Esophagus squamous epithelium (tissue), 5 donors: ENCODE measurements around the gene TMEM139. TPM values are rescaled to one million over a fixed set of nuclear protein-coding genes. Genes with fewer than 3 reads are reported as not detected.
A peak's percentile ranks its signal among the peaks of the same experiment; 100 is the strongest.

ENCODE experiments used
- DNase-seq: peaks from one replicate; lab custom pipeline; 2025; lab: John Stamatoyannopoulos, UW
- H3K27ac ChIP-seq, 4 donors: fragments of 200-600 bp; sonication (generic); one replicate each; pipeline ENCODE4 v1.5.1; 2016 to 2019; ENCODE audit warnings: mild to moderate bottlenecking in 1 of 4
- H3K27me3 ChIP-seq, 4 donors: fragments of 200-600 bp; sonication (generic); 1 replicate in 3 of 4; 2 replicates in 1 of 4; pipeline versions ENCODE4 v1.5.1 to v1.6.0; 2017 to 2021; ENCODE audit warnings: antibody characterized with exemption in 1 of 4
- H3K36me3 ChIP-seq, 3 donors: fragments of 200-600 bp; sonication (generic); one replicate each; pipeline ENCODE4 v1.5.1; 2016 to 2019
- H3K4me1 ChIP-seq, 3 donors: fragments of 200-600 bp; sonication (generic); one replicate each; pipeline ENCODE4 v1.5.1; 2017 to 2019
- H3K4me3 ChIP-seq, 4 donors: fragments of 200-600 bp; sonication (generic); 1 replicate in 3 of 4; 2 replicates in 1 of 4; pipeline ENCODE4 v1.5.1; 2016 to 2019; ENCODE audit warnings: mild to moderate bottlenecking in 2 of 4, moderate library complexity in 1 of 4
- H3K9me3 ChIP-seq, 3 donors: fragments of 200-600 bp; sonication (generic); one replicate each; pipeline ENCODE4 v1.5.1; 2016 to 2019
- POLR2A ChIP-seq, 4 donors: fragments of 450-650 bp; IDR thresholded peaks; one replicate each; pipeline ENCODE4 v1.6.1; 2017; ENCODE audit warnings: antibody characterized with exemption in 4 of 4, mild to moderate bottlenecking in 4 of 4, moderate library complexity in 3 of 4
- WGBS, 2 donors: methylation state at CpG; one replicate each; pipeline ENCODE4 v1.1.5; 2018; 5-methylcytosine and 5-hydroxymethylcytosine counted together
- intact Hi-C: fragments of 100-400 bp; cut with DNase I; formaldehyde crosslinking; loops from one replicate; pipeline ENCODE4 v1.15.0; 2022
- total RNA-seq, 4 donors: library from RNA; depleted of rRNA; stranded (reverse); fragments of >200 nt; gene quantifications; one replicate each; pipeline ENCODE4 v1.1.0, GENCODE V29; 2016
- TF ChIP-seq, protein P1 (sequence below), 6 experiments: fragments of 450-650 bp in 4 of 6; fragments of 200-600 bp in 2 of 6; sonication (generic) in 2 of 6; IDR thresholded peaks; one replicate each; pipeline ENCODE4 v1.5.1; 2016 to 2019; ENCODE audit warnings: antibody characterized with exemption in 6 of 6, mild to moderate bottlenecking in 4 of 6, moderate library complexity in 4 of 6
- donor health status: DM: yes; HTN: yes; CAD: no.

TMEM139 gene
- total RNA-seq, 4 donors from 2014 or later = 0.15 to 3.6 TPM; not detected in 2

GRCh38 chr7:143286522-143286890 lies 1.7 kb downstream of the TMEM139 start:
- Histone ChIP-seq H3K36me3 (peaks cover 0 to 4% (median 0%) of the 10 kb centered on the region in 3 donors), H3K4me3 (no peak overlapping the region), H3K9me3 (no peaks in the 10 kb centered on the region), H3K27ac (no peak overlapping the region), H3K4me1 (peaks cover 16 to 38% (median 17%) of the 10 kb centered on the region in 3 donors), H3K27me3 (no peaks in the 10 kb centered on the region)
- no peak for DNase-seq
- TF ChIP-seq POLR2A (IDR thresholded peaks at IDR 0.05) = no peak
- TF ChIP-seq, protein P1, sequence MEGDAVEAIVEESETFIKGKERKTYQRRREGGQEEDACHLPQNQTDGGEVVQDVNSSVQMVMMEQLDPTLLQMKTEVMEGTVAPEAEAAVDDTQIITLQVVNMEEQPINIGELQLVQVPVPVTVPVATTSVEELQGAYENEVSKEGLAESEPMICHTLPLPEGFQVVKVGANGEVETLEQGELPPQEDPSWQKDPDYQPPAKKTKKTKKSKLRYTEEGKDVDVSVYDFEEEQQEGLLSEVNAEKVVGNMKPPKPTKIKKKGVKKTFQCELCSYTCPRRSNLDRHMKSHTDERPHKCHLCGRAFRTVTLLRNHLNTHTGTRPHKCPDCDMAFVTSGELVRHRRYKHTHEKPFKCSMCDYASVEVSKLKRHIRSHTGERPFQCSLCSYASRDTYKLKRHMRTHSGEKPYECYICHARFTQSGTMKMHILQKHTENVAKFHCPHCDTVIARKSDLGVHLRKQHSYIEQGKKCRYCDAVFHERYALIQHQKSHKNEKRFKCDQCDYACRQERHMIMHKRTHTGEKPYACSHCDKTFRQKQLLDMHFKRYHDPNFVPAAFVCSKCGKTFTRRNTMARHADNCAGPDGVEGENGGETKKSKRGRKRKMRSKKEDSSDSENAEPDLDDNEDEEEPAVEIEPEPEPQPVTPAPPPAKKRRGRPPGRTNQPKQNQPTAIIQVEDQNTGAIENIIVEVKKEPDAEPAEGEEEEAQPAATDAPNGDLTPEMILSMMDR (IDR thresholded peaks at IDR 0.05) = no peak
- WGBS, 2 donors = 84 to 96% methylated on average over 5 to 6 of the region's 6 CpGs
- intact Hi-C loops = no loop called here

GRCh38 chr7:143287339-143287934 lies 2.7 kb downstream of the TMEM139 start:
- Histone ChIP-seq H3K36me3 (peaks cover 0 to 13% (median 8%) of the 10 kb centered on the region in 3 donors), H3K4me1 (peaks cover 16 to 38% (median 17%) of the 10 kb centered on the region in 3 donors), H3K27me3 (no peaks in the 10 kb centered on the region), H3K9me3 (no peaks in the 10 kb centered on the region), H3K27ac (peak overlapping the region; percentile 88 to 96 (median 94)), H3K4me3 (peak overlapping the region; percentile 4 to 96 (median 83))
- 72 to 81% methylated on average over 11 to 14 of the region's 17 CpGs for WGBS, 2 donors
- peak in 1 of 4 donors; percentile 13 for TF ChIP-seq POLR2A (IDR thresholded peaks at IDR 0.05)
- TF ChIP-seq, protein P1 (IDR thresholded peaks at IDR 0.05) = no peak
- intact Hi-C loops = no loop called here
- no peak for DNase-seq

DNA sequence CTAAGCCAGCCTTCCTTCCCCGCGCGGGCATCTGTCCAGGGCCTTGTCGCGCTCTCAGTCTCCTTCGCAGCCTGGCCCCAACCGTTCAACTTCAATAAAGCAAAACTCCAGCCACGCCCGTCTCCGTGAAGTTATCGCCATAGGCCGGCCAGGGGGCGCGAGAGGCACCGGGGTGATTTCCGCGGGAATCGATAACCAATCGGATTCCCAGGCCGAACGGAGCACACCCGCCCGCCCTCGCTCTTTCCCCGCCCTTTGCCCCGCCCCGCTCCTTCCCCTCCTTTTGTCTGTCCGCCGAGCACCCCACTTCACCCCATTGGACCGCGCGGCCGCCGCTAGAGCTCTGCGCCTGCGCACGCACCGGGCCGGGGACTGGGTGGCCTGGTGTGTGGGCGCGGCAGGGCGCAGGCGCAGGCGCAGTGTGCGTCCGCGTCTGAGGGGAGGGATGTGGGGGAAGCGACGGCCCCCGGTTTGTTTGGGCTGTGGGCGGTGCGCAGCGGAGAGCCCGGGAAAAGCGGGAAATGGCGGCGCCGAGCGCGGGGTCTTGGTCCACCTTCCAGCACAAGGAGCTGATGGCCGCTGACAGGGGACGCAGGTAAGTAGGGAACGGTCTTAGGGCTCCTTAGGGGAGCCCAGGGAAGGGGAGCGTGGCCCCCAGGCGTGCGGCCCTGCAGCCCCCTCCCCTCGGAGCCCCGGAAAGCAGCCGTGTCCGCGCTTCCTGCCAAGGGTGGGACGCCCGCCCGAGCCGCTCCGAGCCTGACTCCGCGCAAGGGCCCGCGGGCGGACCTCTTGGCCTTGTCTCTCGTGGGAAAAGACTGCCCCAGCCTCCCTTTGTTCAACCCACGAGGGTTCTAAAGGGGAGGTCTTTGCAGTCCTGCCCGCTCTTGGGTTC lies 3.4 kb downstream of the TMEM139 start, which contains the start of gene CASP2:
TSS of gene CASP2 (plus strand) at position 417 of the 892 bp plus-strand sequence. CDS start at position 522, 105 bp downstream.
- no peaks in the 10 kb centered on the region for H3K9me3 ChIP-seq
- H3K27me3 ChIP-seq = no peaks in the 10 kb centered on the region
- peaks cover 0 to 21% (median 15%) of the 10 kb centered on the region in 3 donors for H3K36me3 ChIP-seq
- intact Hi-C loops = no loop called here
- H3K27ac ChIP-seq = peak within 1 kb of the TSS; percentile 88 to 96 (median 94)
- peak in 3 of 4 donors; percentile 56 to 86 (median 56) for TF ChIP-seq POLR2A (IDR thresholded peaks at IDR 0.05)
- TF ChIP-seq, protein P1 (IDR thresholded peaks at IDR 0.05) = peak in 3 of 6 experiments; percentile 27 to 39 (median 32)
- H3K4me3 ChIP-seq = peak within 1 kb of the TSS; percentile 69 to 96 (median 83)
- WGBS, 2 donors = 4 to 6% methylated on average over 19 to 44 of the region's 84 CpGs
- peaks cover 16 to 38% (median 17%) of the 10 kb centered on the region in 3 donors for H3K4me1 ChIP-seq
- peak; percentile 87 for DNase-seq

GRCh38 chr7:143288836-143289235 lies 4.1 kb downstream of the TMEM139 start:
- peaks cover 4 to 27% (median 16%) of the 10 kb centered on the region in 3 donors for H3K36me3 ChIP-seq
- peak overlapping the region; percentile 88 to 96 (median 94) for H3K27ac ChIP-seq
- peaks cover 16 to 38% (median 17%) of the 10 kb centered on the region in 3 donors for H3K4me1 ChIP-seq
- no peaks in the 10 kb centered on the region for H3K27me3 ChIP-seq
- no peak for DNase-seq
- TF ChIP-seq, protein P1 (IDR thresholded peaks at IDR 0.05) = no peak
- TF ChIP-seq POLR2A (IDR thresholded peaks at IDR 0.05) = no peak
- intact Hi-C loops = no loop called here
- WGBS, 2 donors = 0 to 2% methylated on average over 9 to 11 of the region's 11 CpGs
- no peaks in the 10 kb centered on the region for H3K9me3 ChIP-seq
- peak overlapping the region; percentile 69 to 96 (median 83) for H3K4me3 ChIP-seq
